ENCODE measurements around the gene FHIP2A.

DNA sequence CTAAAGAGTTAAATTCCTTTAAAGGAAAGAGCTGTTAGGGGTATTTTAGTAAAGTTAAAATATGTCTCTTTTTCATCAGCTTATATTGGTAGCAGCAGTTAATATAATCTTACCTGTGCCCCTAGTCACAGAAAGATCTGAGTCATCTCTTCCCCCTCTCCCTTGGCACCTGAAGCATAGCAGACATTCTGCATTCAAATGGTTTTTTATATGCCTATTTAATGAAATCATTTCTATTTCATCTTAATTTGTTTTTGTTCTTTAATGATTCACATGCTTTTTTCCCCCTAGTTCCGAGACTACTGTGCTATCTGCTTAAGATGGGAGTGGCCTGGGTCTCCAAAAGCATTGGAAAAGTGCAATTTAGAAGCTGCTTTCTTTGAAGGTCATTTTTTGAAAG, 33.3 kb downstream of the FHIP2A start:
- TF ChIP-seq POLR2AphosphoS5 (IDR thresholded peaks at IDR 0.05) (no peak), EZH2 (IDR thresholded peaks at IDR 0.05; ENCODE audit: borderline replicate concordance, insufficient read depth, low read length, poor library complexity, severe bottlenecking) (no peak), TAF1 (IDR thresholded peaks at IDR 0.05; ENCODE audit: low read depth) (no peak), SMC3 (conservative IDR thresholded peaks at IDR 0.05; ENCODE audit: poor library complexity) (no peak)
- TF ChIP-seq, protein P1, sequence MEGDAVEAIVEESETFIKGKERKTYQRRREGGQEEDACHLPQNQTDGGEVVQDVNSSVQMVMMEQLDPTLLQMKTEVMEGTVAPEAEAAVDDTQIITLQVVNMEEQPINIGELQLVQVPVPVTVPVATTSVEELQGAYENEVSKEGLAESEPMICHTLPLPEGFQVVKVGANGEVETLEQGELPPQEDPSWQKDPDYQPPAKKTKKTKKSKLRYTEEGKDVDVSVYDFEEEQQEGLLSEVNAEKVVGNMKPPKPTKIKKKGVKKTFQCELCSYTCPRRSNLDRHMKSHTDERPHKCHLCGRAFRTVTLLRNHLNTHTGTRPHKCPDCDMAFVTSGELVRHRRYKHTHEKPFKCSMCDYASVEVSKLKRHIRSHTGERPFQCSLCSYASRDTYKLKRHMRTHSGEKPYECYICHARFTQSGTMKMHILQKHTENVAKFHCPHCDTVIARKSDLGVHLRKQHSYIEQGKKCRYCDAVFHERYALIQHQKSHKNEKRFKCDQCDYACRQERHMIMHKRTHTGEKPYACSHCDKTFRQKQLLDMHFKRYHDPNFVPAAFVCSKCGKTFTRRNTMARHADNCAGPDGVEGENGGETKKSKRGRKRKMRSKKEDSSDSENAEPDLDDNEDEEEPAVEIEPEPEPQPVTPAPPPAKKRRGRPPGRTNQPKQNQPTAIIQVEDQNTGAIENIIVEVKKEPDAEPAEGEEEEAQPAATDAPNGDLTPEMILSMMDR (IDR thresholded peaks at IDR 0.05; ENCODE audit: poor library complexity, severe bottlenecking) = no peak
